AML-193 (cell line): ENCODE data around the gene C1orf105.
"Not testable (repeated sequence)": the region's sequence is repeated elsewhere in the genome, so short reads cannot be mapped to it uniquely, and the experiment has no call there.

ENCODE experiments used
- DNase-seq, 2 experiments: peaks; one replicate each; lab custom pipeline; 2025; lab: John Stamatoyannopoulos, UW

Gene C1orf105

DNA sequence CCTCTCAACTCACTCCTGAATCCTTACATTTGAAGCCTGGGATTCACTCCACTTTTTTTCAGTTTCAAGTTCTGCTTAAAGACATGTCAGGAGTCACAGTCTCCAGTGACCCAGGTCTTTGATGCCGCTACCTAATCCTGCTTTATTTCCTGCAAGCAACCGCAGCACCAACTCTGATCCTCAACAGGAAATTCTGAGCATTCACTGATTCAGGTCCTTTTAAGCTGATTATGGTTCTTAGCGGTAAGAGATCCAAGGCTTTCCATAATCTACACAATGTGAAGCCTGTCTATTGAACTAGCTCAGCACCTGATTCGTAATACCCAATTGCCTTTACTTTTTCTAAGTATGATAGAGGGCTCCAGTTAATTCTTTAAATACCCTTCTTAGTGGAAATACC lies 67.1 kb downstream of the C1orf105 start:
- no peak for DNase-seq

DNA sequence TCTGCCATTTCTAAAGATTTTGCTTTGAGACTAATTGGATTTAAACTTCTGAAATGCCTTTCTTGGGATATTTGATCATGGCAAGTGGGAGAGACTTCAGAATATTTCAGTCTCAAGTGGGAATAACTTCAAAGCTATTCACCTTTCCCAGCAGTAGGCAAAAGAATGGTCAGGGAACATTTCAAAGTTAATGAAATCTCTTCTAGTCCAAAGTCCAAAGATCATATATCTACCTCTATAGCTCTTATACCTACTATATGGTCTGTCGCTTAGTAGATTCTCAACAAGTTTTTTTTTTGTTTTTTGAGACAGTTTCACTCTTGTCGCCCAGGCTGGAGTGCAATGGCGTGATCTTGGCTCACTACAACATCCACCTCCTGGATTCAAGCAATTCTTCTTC lies 67.9 kb downstream of the C1orf105 start:
- no peak for DNase-seq

DNA sequence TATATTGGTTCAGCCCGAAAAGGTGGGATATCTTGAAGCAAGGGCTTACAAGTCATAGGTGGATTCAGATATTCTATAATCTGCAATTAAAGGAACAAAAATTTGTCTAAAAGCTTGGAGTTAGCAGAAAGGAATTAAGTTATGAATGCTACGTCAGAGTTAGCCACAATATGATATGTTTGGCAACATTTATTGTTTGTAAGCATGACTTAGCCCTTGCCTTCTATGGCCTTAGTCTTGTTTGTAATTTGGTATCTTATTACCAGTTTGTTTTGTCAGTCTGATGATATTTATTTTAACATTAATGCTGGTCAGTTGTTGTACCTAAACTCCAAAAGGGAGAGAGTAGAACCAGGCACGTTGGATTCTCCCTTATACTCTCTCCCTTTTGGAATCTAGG lies 69.4 kb downstream of the C1orf105 start:
- DNase-seq = no peak

- no peak for DNase-seq
Observed at GRCh38 chr1:172492421-172492820, 71.9 kb downstream of the C1orf105 start.

- no peak for DNase-seq
Observed at GRCh38 chr1:172494166-172494565, 73.7 kb downstream of the C1orf105 start.

GRCh38 chr1:172496127-172496526 lies 75.6 kb downstream of the C1orf105 start:
- not testable (repeated sequence) for DNase-seq

- no peak for DNase-seq
Observed at GRCh38 chr1:172496678-172497077, 76.2 kb downstream of the C1orf105 start.

DNA sequence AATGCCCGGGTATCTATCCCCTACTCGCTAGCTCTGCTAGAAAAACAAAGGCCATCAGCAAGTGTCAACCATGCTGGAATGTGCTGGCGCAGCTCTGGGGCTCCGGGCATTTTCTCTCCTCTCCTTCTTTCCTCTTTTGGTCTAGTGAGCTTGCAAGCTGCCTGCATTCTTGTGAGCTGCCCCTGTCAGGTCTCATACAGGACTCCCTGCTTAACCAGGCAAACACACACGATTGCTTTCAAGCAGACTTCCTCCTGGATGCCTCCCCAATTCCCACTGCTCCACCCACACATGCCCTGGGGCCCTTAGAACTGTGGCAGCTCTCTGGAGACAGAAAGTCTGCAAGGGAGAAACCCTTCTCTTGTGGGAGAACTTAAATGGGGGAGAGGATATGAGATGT lies 76.7 kb downstream of the C1orf105 start:
- no peak for DNase-seq

DNA sequence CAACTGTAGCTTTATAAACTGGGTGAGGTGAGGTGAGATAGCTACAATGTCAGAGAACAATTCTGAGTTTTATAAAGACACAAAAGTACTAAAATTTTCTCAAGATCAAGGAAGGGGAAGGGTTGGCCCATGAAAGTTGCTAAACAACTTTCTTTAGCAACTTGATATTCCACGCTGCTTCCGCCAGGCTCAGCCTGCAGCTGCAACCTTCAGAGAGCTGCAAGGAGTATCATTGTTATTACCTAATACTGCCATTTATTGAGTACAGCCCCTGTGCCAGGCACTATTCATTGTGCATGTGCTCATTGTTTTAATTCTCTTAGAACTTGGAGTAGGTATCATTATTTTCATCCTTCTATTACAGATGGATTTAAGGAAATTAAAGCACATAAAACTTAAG lies 78.4 kb downstream of the C1orf105 start:
- peak; percentile 87 to 90 for DNase-seq

DNA sequence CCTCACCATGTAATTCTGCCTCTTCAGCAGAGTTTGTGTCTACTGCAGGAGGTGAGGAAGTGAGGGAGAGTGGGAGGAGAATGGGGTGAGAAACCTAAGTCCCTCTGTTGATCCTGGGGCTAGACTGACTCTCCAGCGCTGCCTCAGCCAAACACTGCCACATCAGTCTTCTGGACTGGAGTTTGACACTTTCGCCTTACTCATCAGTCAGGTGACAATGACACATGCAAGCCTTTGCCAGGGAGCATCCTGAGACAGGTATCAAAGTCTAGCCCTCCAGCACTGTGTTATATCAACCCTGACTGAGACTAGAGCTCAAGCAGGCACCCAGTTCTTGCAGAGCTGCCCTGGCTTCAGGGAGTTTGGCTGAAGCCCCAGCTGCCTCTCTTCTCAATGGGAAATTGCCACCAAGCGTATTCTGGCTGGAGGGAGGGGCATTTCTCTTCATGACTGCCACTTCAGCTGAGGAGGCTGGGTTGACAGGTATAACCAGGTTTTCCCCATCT lies 79.2 kb downstream of the C1orf105 start:
- no peak for DNase-seq

GRCh38 chr1:172500207-172500606 lies 79.7 kb downstream of the C1orf105 start:
- DNase-seq = no peak

DNA sequence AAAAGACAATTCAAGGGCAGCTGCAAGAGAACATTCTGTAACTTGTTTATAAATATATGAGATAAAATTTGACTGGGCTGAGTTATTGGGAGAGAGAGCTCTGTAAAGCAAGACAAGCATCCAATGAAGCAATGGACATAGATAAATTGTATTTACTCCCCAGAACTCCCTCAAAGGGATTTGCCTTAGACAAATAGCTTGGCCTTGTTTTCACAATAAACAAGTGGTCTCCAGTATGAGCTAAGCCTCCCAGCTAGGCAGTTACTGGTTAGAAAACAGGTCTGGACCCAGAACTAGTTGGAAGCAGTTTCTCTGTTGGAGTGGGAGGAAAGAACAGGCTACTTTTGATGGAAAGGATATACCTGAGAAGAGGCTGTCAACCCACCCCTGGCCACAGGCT lies 87.3 kb downstream of the C1orf105 start:
- DNase-seq = no peak

DNA sequence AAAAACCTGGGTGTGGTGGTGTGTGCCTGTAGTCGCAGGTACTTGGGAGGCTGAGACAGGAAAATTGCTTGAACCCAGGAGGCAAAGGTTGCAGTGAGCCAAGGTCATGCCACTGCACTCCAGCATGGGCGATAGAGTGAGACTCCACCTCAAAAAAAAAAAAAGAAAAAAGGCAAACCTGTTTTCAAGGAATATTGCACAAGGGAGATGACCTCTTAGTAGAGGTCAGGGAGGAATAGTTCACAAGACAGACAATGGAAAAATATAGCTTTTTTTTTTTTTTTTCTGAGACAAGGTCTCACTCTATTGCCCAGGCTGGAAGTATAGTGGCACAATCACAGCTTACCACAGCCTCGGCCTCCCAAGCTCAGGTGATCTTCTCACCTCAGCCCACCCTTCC lies 90.0 kb downstream of the C1orf105 start:
- DNase-seq = no peak

- no peak for DNase-seq
Observed at GRCh38 chr1:172512591-172512990, 92.1 kb downstream of the C1orf105 start.

GRCh38 chr1:172513479-172513878 lies 93.0 kb downstream of the C1orf105 start:
- DNase-seq = no peak

DNA sequence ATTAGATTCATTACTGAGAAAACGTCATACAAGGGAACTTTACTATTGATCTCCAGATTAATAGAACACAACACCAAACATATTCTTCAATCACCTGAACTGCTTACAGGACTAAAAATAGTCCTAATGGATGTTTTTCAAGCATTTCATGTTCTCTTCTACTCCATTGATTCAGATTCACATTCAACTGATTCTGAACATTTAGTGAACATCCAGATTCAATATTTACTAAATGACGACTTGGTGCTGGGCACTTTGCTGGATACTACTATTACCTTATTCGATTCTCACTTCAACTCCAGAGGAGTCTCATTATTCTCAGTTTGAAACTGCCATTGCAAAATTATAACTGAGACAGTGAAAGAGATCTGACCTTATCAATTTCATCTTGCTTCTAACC lies 93.6 kb downstream of the C1orf105 start:
- DNase-seq = no peak

GRCh38 chr1:172515436-172515835 lies 95.0 kb downstream of the C1orf105 start:
- DNase-seq = no peak

- DNase-seq = peak; percentile 27 to 63
Observed at GRCh38 chr1:172515927-172516326, 95.4 kb downstream of the C1orf105 start.

DNA sequence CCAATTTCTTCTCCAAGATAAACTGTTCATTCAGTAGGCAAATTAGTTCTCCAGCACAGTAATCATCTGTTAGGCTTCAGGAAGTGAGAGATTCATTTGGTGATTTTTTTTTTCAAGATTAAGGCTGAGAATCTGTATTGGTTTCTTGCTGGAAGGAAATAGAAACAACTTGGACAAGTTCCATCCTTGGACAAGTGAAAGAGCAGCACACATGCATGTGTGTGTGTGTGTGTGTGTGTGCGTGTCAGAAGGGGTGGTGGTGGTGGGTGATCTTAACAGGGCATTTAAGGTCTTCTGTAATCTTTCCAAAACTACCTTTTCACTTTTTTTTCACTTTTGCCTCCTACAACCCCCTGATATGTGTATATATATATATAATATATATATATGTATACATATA lies 96.6 kb downstream of the C1orf105 start:
- DNase-seq = no peak

DNA sequence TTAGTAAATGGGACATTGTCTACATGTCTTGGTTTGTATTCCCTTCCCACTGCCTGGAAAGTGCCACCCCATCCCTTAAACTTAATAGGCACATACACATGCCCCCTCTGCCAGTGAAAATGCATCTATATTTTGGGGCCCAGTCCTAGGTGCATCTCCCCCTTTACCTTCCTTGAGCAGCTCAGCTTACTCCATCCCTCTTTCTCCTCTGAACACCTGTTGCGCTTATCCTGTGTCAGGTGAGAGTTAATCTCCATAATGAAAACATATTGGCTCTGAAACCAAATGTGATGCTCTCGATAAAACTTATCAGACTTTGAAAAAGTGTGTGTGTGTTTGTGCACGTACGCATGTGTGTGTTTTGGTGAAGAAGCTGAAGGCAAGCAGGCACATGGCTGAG lies 97.1 kb downstream of the C1orf105 start:
- DNase-seq = no peak
